ENCODE data around the gene VEZF1.

The VEZF1 gene

GRCh38 chr17:57948555-57949420 is 39.3 kb downstream of the VEZF1 start:
- DNase-seq, result no peak

- DNase-seq, result no peak
These were observed 39.9 kb downstream of the VEZF1 start for GRCh38 chr17:57948169-57948554.

- DNase-seq, result no peak
These were observed 40.7 kb downstream of the VEZF1 start for GRCh38 chr17:57947369-57947768.

GRCh38 chr17:57946798-57947358 is 41.2 kb downstream of the VEZF1 start:
- peak; percentile 63 for DNase-seq

- DNase-seq, result no peak
These were observed 41.9 kb downstream of the VEZF1 start for GRCh38 chr17:57945996-57946797.

GRCh38 chr17:57944908-57945307 is 43.1 kb downstream of the VEZF1 start:
- no peak for DNase-seq

GRCh38 chr17:57943645-57944044 is 44.4 kb downstream of the VEZF1 start:
- no peak for DNase-seq

GRCh38 chr17:57943140-57943539 is 44.9 kb downstream of the VEZF1 start:
- no peak for DNase-seq

GRCh38 chr17:57941384-57942370 is 46.4 kb downstream of the VEZF1 start:
- no peak for DNase-seq

GRCh38 chr17:57940653-57941329 is 47.3 kb downstream of the VEZF1 start:
- DNase-seq, result peak; percentile 76

- peak; percentile 87 for DNase-seq
These were observed 47.8 kb downstream of the VEZF1 start for GRCh38 chr17:57940231-57940630.

GRCh38 chr17:57939797-57940196 is 48.3 kb downstream of the VEZF1 start:
- DNase-seq, result peak; percentile 93

- DNase-seq, result peak; percentile 91
These were observed 50.0 kb downstream of the VEZF1 start for GRCh38 chr17:57938061-57938502.

GRCh38 chr17:57937492-57937891 is 50.6 kb downstream of the VEZF1 start:
- DNase-seq, result no peak

GRCh38 chr17:57935833-57936807 is 51.9 kb downstream of the VEZF1 start:
- no peak for DNase-seq

GRCh38 chr17:57931488-57932137 is 56.4 kb downstream of the VEZF1 start:
- no peak for DNase-seq

GRCh38 chr17:57930239-57930638 is 57.8 kb downstream of the VEZF1 start:
- no peak for DNase-seq

- no peak for DNase-seq
These were observed 58.7 kb downstream of the VEZF1 start for GRCh38 chr17:57929386-57929785.

- no peak for DNase-seq
These were observed 59.1 kb downstream of the VEZF1 start for GRCh38 chr17:57928928-57929327.

Data from DMS153 (cell line).